Measurements from ENCODE around the gene B3GALT6.

B3GALT6 gene

DNA sequence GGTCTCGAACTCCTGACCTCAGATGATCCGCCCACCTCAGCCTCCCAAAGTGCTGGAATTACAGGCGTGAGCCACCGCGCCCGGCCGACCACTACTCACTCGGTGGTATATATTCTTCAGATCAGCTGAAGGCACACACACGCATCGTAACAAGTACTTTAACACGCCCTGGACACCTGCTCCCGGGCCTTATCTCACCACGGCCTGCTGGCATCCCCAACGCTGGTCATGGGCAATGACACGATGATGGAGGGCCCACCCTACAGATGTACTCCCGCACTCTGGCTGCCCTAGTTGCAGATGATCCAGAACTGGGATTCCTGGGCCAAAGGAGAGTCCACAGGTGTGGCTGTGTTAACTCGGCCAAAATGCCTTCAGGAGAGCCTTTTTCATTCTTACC, 30.0 kb downstream of the B3GALT6 start:
- no peak for DNase-seq

DNA sequence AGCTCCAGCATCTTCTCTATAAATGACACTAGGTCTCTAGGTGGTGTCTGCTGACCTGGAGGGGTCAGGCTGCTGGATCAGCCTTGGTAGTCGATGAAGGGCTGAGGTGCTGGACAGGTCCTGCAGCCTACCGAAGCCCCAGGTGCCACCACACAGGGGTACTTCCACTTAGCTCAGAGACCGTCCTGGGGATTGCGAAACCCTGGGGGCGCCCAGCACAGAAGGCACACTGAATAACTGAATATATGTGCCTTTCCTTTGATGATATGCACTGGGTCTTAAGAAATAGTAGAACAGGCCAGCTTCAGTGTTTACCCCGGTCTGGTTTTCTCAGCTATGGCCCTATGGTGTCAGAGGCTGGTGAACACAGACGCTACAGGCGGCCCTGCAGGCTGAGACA, 30.7 kb downstream of the B3GALT6 start:
- TF ChIP-seq, protein P1, sequence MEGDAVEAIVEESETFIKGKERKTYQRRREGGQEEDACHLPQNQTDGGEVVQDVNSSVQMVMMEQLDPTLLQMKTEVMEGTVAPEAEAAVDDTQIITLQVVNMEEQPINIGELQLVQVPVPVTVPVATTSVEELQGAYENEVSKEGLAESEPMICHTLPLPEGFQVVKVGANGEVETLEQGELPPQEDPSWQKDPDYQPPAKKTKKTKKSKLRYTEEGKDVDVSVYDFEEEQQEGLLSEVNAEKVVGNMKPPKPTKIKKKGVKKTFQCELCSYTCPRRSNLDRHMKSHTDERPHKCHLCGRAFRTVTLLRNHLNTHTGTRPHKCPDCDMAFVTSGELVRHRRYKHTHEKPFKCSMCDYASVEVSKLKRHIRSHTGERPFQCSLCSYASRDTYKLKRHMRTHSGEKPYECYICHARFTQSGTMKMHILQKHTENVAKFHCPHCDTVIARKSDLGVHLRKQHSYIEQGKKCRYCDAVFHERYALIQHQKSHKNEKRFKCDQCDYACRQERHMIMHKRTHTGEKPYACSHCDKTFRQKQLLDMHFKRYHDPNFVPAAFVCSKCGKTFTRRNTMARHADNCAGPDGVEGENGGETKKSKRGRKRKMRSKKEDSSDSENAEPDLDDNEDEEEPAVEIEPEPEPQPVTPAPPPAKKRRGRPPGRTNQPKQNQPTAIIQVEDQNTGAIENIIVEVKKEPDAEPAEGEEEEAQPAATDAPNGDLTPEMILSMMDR (IDR thresholded peaks at IDR 0.05; ENCODE audit: low read depth, low read length, missing control alignments) = no peak
- DNase-seq = no peak
- no peak overlapping the region for H3K27ac ChIP-seq
- no peaks in the 10 kb centered on the region for H3K27me3 ChIP-seq (replicated peaks)
- H3K4me3 ChIP-seq (ENCODE audit: low read depth, low read length) = no peak overlapping the region
- in situ Hi-C loops (cut with HindIII; ENCODE audit: low pct_ligation_motif_present, low sequenced_read_pairs) = no loop called here
- peaks cover 49% of the 10 kb centered on the region for H3K36me3 ChIP-seq (replicated peaks)

More for the DNA sequence above, 30.0 kb downstream of the B3GALT6 start:
- in situ Hi-C loops (cut with HindIII; ENCODE audit: low pct_ligation_motif_present, low sequenced_read_pairs) = no loop called here
- no peak overlapping the region for H3K27ac ChIP-seq
- no peak overlapping the region for H3K4me3 ChIP-seq (ENCODE audit: low read depth, low read length)
- H3K36me3 ChIP-seq (replicated peaks) = peaks cover 42% of the 10 kb centered on the region
- no peaks in the 10 kb centered on the region for H3K27me3 ChIP-seq (replicated peaks)
- TF ChIP-seq, protein P1 (IDR thresholded peaks at IDR 0.05; ENCODE audit: low read depth, low read length, missing control alignments) = no peak

DNA sequence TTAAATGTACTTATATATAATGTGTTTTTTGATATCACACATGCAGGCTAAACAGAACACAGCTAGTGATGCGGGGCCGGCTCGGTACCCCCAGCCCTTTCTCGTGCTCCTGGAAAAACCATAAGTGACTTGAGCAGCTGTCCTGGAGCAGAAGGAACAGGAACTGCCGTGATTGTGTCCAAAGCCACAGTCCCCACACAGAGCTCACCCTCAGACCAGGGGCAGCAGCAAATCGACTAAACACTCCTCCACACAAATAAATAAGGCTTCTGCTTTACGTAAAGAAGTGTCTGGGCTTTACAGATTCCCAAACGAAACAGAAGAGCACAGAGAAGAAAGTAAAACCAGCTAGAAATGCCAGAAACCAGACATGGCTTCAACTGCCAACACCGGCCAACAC, 32.0 kb downstream of the B3GALT6 start:
- Histone ChIP-seq H3K4me3 (ENCODE audit: low read depth, low read length) (no peak overlapping the region), H3K27ac (peak overlapping the region; percentile 85), H3K27me3 (replicated peaks) (no peaks in the 10 kb centered on the region), H3K36me3 (replicated peaks) (peaks cover 50% of the 10 kb centered on the region)
- TF ChIP-seq, protein P1 (IDR thresholded peaks at IDR 0.05; ENCODE audit: low read depth, low read length, missing control alignments) = no peak
- in situ Hi-C loops (cut with HindIII; ENCODE audit: low pct_ligation_motif_present, low sequenced_read_pairs) = no loop called here
- DNase-seq = no peak

DNA sequence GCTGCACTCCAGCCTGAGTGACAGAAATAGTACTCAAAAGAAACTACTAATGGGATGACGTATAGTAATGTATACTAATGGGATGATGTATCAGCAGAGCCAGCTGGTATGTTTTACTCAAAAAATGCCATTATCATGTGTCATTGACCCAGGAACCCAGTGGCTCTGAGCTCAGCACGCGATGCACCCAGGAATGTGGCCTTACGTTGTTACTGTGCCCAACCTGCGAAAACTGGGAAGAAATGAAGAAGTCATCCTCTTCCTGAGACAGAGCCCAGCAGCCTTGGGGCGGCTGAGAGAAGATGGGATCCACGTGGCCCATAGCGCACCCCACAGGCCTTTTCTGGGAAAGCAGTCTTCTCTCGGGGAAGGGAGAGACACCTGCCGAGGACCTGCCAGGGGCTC, 32.8 kb downstream of the B3GALT6 start:
- no peak overlapping the region for H3K4me3 ChIP-seq (ENCODE audit: low read depth, low read length)
- peak overlapping the region; percentile 85 for H3K27ac ChIP-seq
- in situ Hi-C loops (cut with HindIII; ENCODE audit: low pct_ligation_motif_present, low sequenced_read_pairs) = no loop called here
- TF ChIP-seq, protein P1 (IDR thresholded peaks at IDR 0.05; ENCODE audit: low read depth, low read length, missing control alignments) = peak; percentile 82
- peaks cover 43% of the 10 kb centered on the region for H3K36me3 ChIP-seq (replicated peaks)
- DNase-seq = peak; percentile 98
- no peaks in the 10 kb centered on the region for H3K27me3 ChIP-seq (replicated peaks)

DNA sequence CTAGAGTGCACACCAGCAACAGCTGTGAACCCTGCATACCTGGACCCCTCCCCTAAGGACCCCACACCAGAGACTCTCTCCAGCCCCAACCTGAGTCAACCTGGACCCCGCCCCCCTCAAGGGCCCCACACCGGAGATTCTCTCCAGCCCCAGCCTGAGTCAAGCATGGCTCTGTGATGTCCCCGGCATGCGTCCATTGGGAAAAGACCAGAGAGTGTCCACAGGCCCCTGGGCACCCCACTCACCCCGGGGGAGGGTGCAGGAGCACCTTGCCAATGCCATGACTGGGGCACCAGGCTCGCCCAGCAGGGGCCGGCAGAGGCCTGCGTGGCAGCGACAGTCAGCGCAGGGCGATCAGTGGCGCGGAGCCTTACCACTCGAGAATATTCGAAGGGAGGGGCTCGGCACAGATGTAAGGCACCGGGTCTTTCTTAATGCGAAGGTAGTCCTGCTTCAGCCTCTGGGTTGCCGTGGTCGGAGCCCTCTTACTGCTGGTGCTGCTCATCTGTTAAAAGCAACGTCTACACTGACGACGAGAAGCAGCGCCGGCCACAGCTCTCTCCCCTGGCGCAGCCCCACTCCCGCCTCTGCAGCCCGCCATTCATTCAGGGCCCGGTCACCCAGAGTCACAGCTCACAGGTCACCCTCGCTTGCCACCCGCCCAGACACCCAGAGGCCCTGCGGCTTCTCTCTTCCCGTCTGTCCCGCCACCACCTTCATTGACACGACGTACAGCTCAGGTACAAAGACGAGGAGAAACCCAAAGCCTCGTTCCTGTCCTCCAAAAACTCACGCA, 35.6 kb downstream of the B3GALT6 start:
- peaks cover 31% of the 10 kb centered on the region for H3K36me3 ChIP-seq (replicated peaks)
- no peak overlapping the region for H3K4me3 ChIP-seq (ENCODE audit: low read depth, low read length)
- no peak overlapping the region for H3K27ac ChIP-seq
- in situ Hi-C loops (cut with HindIII; ENCODE audit: low pct_ligation_motif_present, low sequenced_read_pairs) = no loop called here
- TF ChIP-seq, protein P1 (IDR thresholded peaks at IDR 0.05; ENCODE audit: low read depth, low read length, missing control alignments) = no peak
- DNase-seq = no peak
- H3K27me3 ChIP-seq (replicated peaks) = no peaks in the 10 kb centered on the region

DNA sequence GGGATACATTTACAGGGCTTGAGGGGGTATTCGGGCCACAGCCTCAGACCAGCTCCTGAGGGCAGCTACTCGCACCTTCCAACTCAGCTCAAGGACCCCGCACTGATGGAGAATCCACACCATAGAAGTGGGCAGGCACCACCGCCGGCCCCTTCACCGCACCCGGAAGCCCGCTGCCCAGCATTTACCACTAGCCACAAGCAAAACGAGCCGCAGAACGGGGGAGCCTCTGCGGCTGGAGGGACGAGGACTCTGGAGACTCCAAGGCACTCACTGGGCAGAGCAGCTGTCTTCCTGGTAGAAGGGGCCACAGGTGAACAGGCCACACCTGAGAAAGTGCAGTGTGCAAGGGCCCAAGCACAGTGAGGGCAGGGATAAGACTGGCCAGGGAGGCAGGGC, 36.2 kb downstream of the B3GALT6 start:
- in situ Hi-C loops (cut with HindIII; ENCODE audit: low pct_ligation_motif_present, low sequenced_read_pairs) = no loop called here
- TF ChIP-seq, protein P1 (IDR thresholded peaks at IDR 0.05; ENCODE audit: low read depth, low read length, missing control alignments) = no peak
- H3K4me3 ChIP-seq (ENCODE audit: low read depth, low read length) = no peak overlapping the region
- peaks cover 27% of the 10 kb centered on the region for H3K36me3 ChIP-seq (replicated peaks)
- no peaks in the 10 kb centered on the region for H3K27me3 ChIP-seq (replicated peaks)
- no peak for DNase-seq
- no peak overlapping the region for H3K27ac ChIP-seq
